LNCAP (cell line): ENCODE measurements around the gene HTR6.

ENCODE experiments used
- CTCF ChIP-seq: fragments of 450-650 bp; IDR thresholded peaks from 2 replicates; pipeline ENCODE4 v1.5.1; 2017; ENCODE audit warnings: mild to moderate bottlenecking

Gene HTR6

GRCh38 chr1:19678931-19679453 lies 14.3 kb downstream of the HTR6 start:
- TF ChIP-seq CTCF: no peak

GRCh38 chr1:19679691-19680090 lies 15.0 kb downstream of the HTR6 start:
- TF ChIP-seq CTCF: no peak

- no peak for TF ChIP-seq CTCF
These were observed 16.0 kb downstream of the HTR6 start for GRCh38 chr1:19680644-19681043.

- TF ChIP-seq CTCF: no peak
These were observed 17.6 kb downstream of the HTR6 start for GRCh38 chr1:19682257-19682656.

GRCh38 chr1:19682901-19683300 lies 18.2 kb downstream of the HTR6 start:
- no peak for TF ChIP-seq CTCF

- TF ChIP-seq CTCF: no peak
These were observed 18.7 kb downstream of the HTR6 start for GRCh38 chr1:19683351-19683750.

GRCh38 chr1:19684677-19685076 lies 20.0 kb downstream of the HTR6 start:
- TF ChIP-seq CTCF: no peak

- TF ChIP-seq CTCF: no peak
These were observed 21.3 kb downstream of the HTR6 start for GRCh38 chr1:19685994-19686393.
